B cell (primary cell): Measurements from ENCODE around the gene ONECUT1. TPM values are rescaled to one million over a fixed set of nuclear protein-coding genes. Genes with fewer than 3 reads are reported as not detected.
A peak's percentile ranks its signal among the peaks of the same experiment; 100 is the strongest.

Source experiments
- ATAC-seq: fragments of 200-7000 bp; cut with Tn5 transposase; one replicate; pipeline ENCODE4 v1.10.0; 2021; ENCODE audit warnings: low read depth, mild to moderate bottlenecking, moderate number of reproducible peaks, moderate library complexity
- CTCF ChIA-PET: fragments of 350-600 bp; sonication (Branson Sonifier 250); formaldehyde crosslinking; loops from one replicate; lab custom pipeline; 2021; ENCODE audit warnings: antibody characterized with exemption, inconsistent platforms; lab: Charles Lee
- POLR2A ChIA-PET: fragments of 350-600 bp; sonication (Branson Sonifier 250); formaldehyde crosslinking; loops from one replicate; lab custom pipeline; 2021; ENCODE audit warnings: antibody characterized with exemption; lab: Charles Lee
- DNase-seq: peaks from one replicate; pipeline ENCODE4 v3.0.0; 2013
- H2AFZ ChIP-seq: 2 replicates; pipeline ENCODE4 v1.6.1; 2012; ENCODE audit warnings: mild to moderate bottlenecking, low read depth, low read length; ENCODE audit not compliant: insufficient read depth, poor library complexity, severe bottlenecking
- H3K27ac ChIP-seq, 2 donors: 1 replicate in 1 of 2; 2 replicates in 1 of 2; pipeline ENCODE4 v1.5.1; 2012 to 2013; ENCODE audit warnings: low read length in 2 of 2, mild to moderate bottlenecking in 2 of 2, moderate library complexity in 1 of 2
- H3K27me3 ChIP-seq, 4 experiments: fragments of 200-600 bp in 1 of 4; sonication (generic) in 1 of 4; replicated peaks in 1 of 4; 1 replicate in 2 of 4; 2 replicates in 2 of 4; pipeline versions ENCODE4 v1.6.1 to v1.7.0; 2013 to 2016; ENCODE audit warnings: low read length in 3 of 4, mild to moderate bottlenecking in 2 of 4, mixed read lengths in 1 of 4, moderate library complexity in 1 of 4; ENCODE audit not compliant: insufficient read depth in 4 of 4, control insufficient read depth in 3 of 4; ENCODE audit errors: control extremely low read depth in 1 of 4
- H3K36me3 ChIP-seq, 2 experiments: replicated peaks in 1 of 2; 1 replicate in 1 of 2; 2 replicates in 1 of 2; pipeline versions ENCODE4 v1.6.1 to v1.7.1; 2013; ENCODE audit warnings: low read length in 1 of 2; ENCODE audit not compliant: insufficient read depth in 2 of 2, control insufficient read depth in 1 of 2; ENCODE audit errors: control extremely low read depth in 1 of 2, extremely low read depth in 1 of 2
- H3K4me1 ChIP-seq, 2 donors: fragments of 200-600 bp in 1 of 2; sonication (generic) in 1 of 2; 1 replicate in 1 of 2; 2 replicates in 1 of 2; pipeline versions ENCODE4 v1.5.1 to v1.6.1; 2013 to 2017; ENCODE audit warnings: low read length in 2 of 2; ENCODE audit not compliant: control insufficient read depth in 2 of 2, insufficient read depth in 2 of 2
- H3K4me2 ChIP-seq: replicated peaks from 2 replicates; pipeline ENCODE3; 2012; ENCODE audit warnings: mild to moderate bottlenecking, low read depth, low read length; ENCODE audit not compliant: poor library complexity, severe bottlenecking
- H3K4me3 ChIP-seq, 5 experiments: fragments of 200-600 bp in 1 of 5; sonication (generic) in 1 of 5; 1 replicate in 3 of 5; 2 replicates in 2 of 5; pipeline versions ENCODE4 v1.5.1 to v1.7.0; 2011 to 2016; ENCODE audit warnings: low read length in 4 of 5, mild to moderate bottlenecking in 4 of 5, low read depth in 2 of 5, control low read depth in 1 of 5, moderate library complexity in 1 of 5; ENCODE audit not compliant: insufficient read depth in 1 of 5; ENCODE audit errors: control extremely low read depth in 1 of 5, extremely low read depth in 1 of 5
- H3K79me2 ChIP-seq: fragments of 200-600 bp; sonication (generic); one replicate; pipeline ENCODE4 v1.6.0; 2016; ENCODE audit warnings: low read length; ENCODE audit not compliant: control insufficient read depth, insufficient read depth
- H3K9ac ChIP-seq: fragments of 200-600 bp; sonication (generic); 2 replicates; pipeline ENCODE4 v1.6.1; 2017; ENCODE audit warnings: mild to moderate bottlenecking, low read length, moderate library complexity
- H3K9me3 ChIP-seq, 3 donors: one replicate each; pipeline versions ENCODE4 v1.6.1 to v1.7.1; 2013; ENCODE audit warnings: low read length in 2 of 3; ENCODE audit not compliant: control insufficient read depth in 2 of 3, insufficient read depth in 1 of 3; ENCODE audit errors: control extremely low read depth in 1 of 3
- H4K20me1 ChIP-seq: 2 replicates; pipeline ENCODE4 v1.6.0; 2012; ENCODE audit warnings: mild to moderate bottlenecking, low read length; ENCODE audit not compliant: insufficient read depth, control insufficient read depth, poor library complexity, severe bottlenecking
- H3K27ac Mint-ChIP-seq: one replicate; pipeline ENCODE4 v1.8.0; 2021; ENCODE audit warnings: mixed read lengths
- H3K27me3 Mint-ChIP-seq: one replicate; pipeline ENCODE4 v1.8.0; 2021; ENCODE audit warnings: mixed read lengths
- H3K4me1 Mint-ChIP-seq: one replicate; pipeline ENCODE4 v1.8.0; 2021; ENCODE audit warnings: mixed read lengths
- H3K4me3 Mint-ChIP-seq: one replicate; pipeline ENCODE4 v1.8.0; 2021; ENCODE audit warnings: mixed read lengths
- H3K9me3 Mint-ChIP-seq: one replicate; pipeline ENCODE4 v1.8.0; 2022; ENCODE audit warnings: mixed read lengths; ENCODE audit not compliant: insufficient read depth
- EZH2 ChIP-seq: IDR thresholded peaks from 2 replicates; pipeline ENCODE4 v1.6.1; 2012; ENCODE audit warnings: borderline replicate concordance, low read depth, mild to moderate bottlenecking, moderate library complexity, low read length; ENCODE audit not compliant: insufficient read depth, poor library complexity, severe bottlenecking
- WGBS: methylation state at CpG from one replicate; pipeline ENCODE4 v1.1.5; 2013; ENCODE audit warnings: missing lambda C conversion rate; ENCODE audit not compliant: insufficient coverage; 5-methylcytosine and 5-hydroxymethylcytosine counted together
- intact Hi-C: fragments of 100-400 bp; cut with micrococcal nuclease; formaldehyde crosslinking; loops from one replicate; pipeline ENCODE4 v1.10.0; 2022
- polyA plus RNA-seq: library from polyadenylated mRNA; depleted of rRNA; stranded (reverse); fragments of >200 nt; gene quantifications from 2 replicates; pipeline ENCODE4 v1.2.3, GENCODE V29; 2012
- total RNA-seq, 2 donors: library from RNA; stranded (reverse); fragments of 120-200 nt in 1 of 2; gene quantifications; 1 replicate in 1 of 2; 2 replicates in 1 of 2; pipeline versions ENCODE4 v1.2.3 to v1.2.4, GENCODE V29; 2013 to 2022
- TF ChIP-seq, protein P1 (sequence below): fragments of 200-600 bp; IDR thresholded peaks from one replicate; pipeline ENCODE4 v1.8.0; 2022; ENCODE audit warnings: antibody characterized with exemption, mild to moderate bottlenecking

The ONECUT1 gene
- total and polyA plus RNA-seq, 2 donors (not counting 1 experiment from before 2014, with no cell fraction given): not detected

DNA sequence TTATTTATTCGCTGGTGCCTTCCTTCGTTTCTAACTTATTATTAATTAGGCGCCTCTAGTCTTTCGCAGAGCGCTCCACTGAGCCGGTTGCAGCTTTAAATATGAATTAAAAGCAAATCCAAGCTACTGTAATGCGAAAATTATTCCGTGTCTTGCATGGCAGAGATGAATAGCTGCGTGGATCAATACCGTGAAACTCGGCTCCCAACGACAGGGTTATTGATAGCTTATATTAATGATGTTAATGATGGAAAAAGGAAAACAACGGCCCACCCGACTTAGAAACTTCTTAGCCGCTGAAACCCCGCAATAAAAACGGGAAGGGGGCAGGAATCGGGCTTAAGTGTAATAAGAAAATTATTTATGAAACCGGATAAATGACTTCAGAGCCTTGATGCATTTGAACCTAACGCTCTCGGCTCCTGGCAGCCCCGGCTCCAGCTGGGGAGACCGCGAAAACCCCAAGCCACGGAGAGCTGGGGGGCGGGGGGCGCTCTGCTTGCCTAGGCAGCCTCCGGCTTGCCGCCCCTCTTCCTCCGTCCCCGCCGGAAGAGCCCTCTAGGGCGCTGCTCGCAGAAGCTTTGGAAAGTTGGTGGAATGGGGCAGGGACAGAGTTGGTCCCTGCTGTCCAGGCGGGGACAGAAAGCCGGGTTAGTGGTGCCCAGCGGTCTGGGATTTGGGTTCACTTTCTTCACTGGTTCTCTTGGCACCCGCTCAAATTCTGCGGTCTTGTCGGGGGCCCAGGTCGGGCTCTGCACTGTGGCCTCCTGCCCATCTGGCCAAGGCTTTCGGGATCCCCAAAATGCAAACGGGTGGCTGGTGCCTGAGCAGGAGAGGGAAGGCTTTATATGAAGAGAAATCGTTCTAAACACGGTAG is 7.7 kb upstream of the ONECUT1 start:
- Mint-ChIP-seq H3K27me3 (peaks cover 82% of the 10 kb centered on the region), H3K4me1 (peaks cover 9% of the 10 kb centered on the region), H3K4me3 (no peak overlapping the region), H3K27ac (no peak overlapping the region), H3K9me3 (no peaks in the 10 kb centered on the region)
- no peak for ATAC-seq
- peaks cover 2 to 75% (median 41%) of the 10 kb centered on the region in 3 donors for H3K9me3 ChIP-seq
- H3K27ac ChIP-seq: no peak overlapping the region
- H3K79me2 ChIP-seq: no peaks in the 10 kb centered on the region
- TF ChIP-seq, protein P1, sequence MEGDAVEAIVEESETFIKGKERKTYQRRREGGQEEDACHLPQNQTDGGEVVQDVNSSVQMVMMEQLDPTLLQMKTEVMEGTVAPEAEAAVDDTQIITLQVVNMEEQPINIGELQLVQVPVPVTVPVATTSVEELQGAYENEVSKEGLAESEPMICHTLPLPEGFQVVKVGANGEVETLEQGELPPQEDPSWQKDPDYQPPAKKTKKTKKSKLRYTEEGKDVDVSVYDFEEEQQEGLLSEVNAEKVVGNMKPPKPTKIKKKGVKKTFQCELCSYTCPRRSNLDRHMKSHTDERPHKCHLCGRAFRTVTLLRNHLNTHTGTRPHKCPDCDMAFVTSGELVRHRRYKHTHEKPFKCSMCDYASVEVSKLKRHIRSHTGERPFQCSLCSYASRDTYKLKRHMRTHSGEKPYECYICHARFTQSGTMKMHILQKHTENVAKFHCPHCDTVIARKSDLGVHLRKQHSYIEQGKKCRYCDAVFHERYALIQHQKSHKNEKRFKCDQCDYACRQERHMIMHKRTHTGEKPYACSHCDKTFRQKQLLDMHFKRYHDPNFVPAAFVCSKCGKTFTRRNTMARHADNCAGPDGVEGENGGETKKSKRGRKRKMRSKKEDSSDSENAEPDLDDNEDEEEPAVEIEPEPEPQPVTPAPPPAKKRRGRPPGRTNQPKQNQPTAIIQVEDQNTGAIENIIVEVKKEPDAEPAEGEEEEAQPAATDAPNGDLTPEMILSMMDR: no peak
- TF ChIP-seq EZH2: peak; percentile 39
- H3K4me3 ChIP-seq: no peak overlapping the region
- H3K27me3 ChIP-seq: peaks cover 2 to 100% (median 94%) of the 10 kb centered on the region in 4 experiments
- ChIA-PET CTCF (interaction anchor here (0.7 to 1.1 kb wide), 2 partner anchors 12 to 16 kb away, joined by 3 read pairs; no protein-coding TSS in a partner anchor), POLR2A (no interaction called here)
- no peak overlapping the region for H3K9ac ChIP-seq
- peak overlapping the region; percentile 16 for H3K4me2 ChIP-seq
- H3K4me1 ChIP-seq: peaks cover 17 to 44% of the 10 kb centered on the region in 2 donors
- intact Hi-C loops: no loop called here
- no peaks in the 10 kb centered on the region for H4K20me1 ChIP-seq
- 6% methylated on average over 37 of the region's 45 CpGs for WGBS
- H2AFZ ChIP-seq: no peak overlapping the region
- H3K36me3 ChIP-seq: no peaks in the 10 kb centered on the region
- peak; percentile 44 for DNase-seq
